Measurements from ENCODE around the gene DCAF4L1. TPM values are rescaled to one million over a fixed set of nuclear protein-coding genes. Genes with fewer than 3 reads are reported as not detected.

Gene DCAF4L1
- total RNA-seq, 4 donors from 2014 or later = 0.30 to 0.35 TPM; not detected in 2

DNA sequence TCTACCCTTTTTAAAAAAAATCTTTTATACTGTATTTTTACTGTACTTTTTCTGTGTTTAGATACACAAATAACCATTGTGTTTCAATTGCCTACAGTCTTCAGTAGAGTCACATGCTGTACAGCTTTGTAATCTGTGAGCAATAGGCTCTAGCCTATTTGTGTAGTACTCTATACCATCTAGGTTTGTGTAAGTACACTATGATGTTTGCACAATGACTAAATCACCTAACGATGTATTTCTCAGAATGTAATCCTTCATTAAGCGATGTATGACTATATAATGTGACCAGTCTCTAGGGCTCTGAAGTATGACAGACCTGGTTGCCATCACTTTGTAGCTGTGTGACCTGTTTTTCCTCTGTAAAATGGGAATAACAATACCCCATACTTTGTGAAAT lies 14.2 kb upstream of the DCAF4L1 start:
- H3K4me1 ChIP-seq = no peaks in the 10 kb centered on the region
- no peak for DNase-seq
- H3K9me3 ChIP-seq = no peaks in the 10 kb centered on the region
- H3K27me3 ChIP-seq = no peaks in the 10 kb centered on the region
- no peak overlapping the region for H3K4me3 ChIP-seq
- no peaks in the 10 kb centered on the region for H3K36me3 ChIP-seq
- intact Hi-C loops (cut with DNase I; ENCODE audit: low total_unique reads) = no loop called here
- no peak overlapping the region for H3K27ac ChIP-seq
- TF ChIP-seq POLR2A (IDR thresholded peaks at IDR 0.05) = no peak
- TF ChIP-seq, protein P1, sequence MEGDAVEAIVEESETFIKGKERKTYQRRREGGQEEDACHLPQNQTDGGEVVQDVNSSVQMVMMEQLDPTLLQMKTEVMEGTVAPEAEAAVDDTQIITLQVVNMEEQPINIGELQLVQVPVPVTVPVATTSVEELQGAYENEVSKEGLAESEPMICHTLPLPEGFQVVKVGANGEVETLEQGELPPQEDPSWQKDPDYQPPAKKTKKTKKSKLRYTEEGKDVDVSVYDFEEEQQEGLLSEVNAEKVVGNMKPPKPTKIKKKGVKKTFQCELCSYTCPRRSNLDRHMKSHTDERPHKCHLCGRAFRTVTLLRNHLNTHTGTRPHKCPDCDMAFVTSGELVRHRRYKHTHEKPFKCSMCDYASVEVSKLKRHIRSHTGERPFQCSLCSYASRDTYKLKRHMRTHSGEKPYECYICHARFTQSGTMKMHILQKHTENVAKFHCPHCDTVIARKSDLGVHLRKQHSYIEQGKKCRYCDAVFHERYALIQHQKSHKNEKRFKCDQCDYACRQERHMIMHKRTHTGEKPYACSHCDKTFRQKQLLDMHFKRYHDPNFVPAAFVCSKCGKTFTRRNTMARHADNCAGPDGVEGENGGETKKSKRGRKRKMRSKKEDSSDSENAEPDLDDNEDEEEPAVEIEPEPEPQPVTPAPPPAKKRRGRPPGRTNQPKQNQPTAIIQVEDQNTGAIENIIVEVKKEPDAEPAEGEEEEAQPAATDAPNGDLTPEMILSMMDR (IDR thresholded peaks at IDR 0.05) = no peak

DNA sequence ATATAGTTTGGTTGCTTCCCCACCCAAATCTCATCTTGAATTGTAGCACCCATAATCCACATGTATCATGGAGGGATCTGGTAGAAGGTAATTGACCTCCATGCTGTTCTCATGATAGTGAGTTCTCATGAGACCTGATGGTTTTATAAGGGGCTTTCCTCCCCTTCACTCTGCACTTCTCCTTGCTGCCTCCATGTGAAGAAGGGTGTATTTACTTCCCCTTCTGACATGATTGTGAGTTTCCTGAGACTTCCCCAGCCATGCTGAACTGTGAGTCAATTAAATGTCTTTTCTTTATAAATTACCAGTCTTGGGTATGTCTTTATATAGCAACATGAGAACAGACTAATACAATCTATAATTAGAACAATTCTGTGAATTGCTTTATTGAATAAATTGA lies 11.9 kb upstream of the DCAF4L1 start:
- no peak for DNase-seq
- intact Hi-C loops (cut with DNase I; ENCODE audit: low total_unique reads) = no loop called here

DNA sequence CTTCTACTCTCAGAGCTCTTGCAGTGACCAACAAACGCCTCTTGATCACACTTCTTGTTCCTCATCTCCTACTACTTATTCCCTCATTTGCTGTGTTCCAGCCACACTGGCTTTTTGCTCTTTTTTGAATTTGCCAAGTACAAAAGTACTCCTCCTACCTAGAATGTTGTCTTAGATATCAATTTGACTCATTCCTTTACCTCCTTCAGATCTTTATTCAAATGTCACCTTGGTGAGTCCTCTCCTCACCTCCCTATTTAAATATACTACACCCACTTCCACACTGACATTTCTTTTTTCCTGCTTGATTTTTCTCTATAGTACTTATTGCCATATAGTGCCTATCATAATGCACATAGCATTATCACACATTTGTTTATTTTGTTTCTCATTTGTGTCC lies 6.2 kb upstream of the DCAF4L1 start:
- TF ChIP-seq, protein P1 (IDR thresholded peaks at IDR 0.05) = no peak
- TF ChIP-seq POLR2A (IDR thresholded peaks at IDR 0.05) = no peak
- no peaks in the 10 kb centered on the region for H3K27me3 ChIP-seq

More for the DNA sequence above, 11.9 kb upstream of the DCAF4L1 start:
- Histone ChIP-seq H3K9me3 (no peaks in the 10 kb centered on the region), H3K4me1 (no peaks in the 10 kb centered on the region), H3K27ac (no peak overlapping the region), H3K27me3 (no peaks in the 10 kb centered on the region), H3K4me3 (no peak overlapping the region), H3K36me3 (no peaks in the 10 kb centered on the region)
- TF ChIP-seq, protein P1 (IDR thresholded peaks at IDR 0.05) = no peak
- TF ChIP-seq POLR2A (IDR thresholded peaks at IDR 0.05) = no peak

DNA sequence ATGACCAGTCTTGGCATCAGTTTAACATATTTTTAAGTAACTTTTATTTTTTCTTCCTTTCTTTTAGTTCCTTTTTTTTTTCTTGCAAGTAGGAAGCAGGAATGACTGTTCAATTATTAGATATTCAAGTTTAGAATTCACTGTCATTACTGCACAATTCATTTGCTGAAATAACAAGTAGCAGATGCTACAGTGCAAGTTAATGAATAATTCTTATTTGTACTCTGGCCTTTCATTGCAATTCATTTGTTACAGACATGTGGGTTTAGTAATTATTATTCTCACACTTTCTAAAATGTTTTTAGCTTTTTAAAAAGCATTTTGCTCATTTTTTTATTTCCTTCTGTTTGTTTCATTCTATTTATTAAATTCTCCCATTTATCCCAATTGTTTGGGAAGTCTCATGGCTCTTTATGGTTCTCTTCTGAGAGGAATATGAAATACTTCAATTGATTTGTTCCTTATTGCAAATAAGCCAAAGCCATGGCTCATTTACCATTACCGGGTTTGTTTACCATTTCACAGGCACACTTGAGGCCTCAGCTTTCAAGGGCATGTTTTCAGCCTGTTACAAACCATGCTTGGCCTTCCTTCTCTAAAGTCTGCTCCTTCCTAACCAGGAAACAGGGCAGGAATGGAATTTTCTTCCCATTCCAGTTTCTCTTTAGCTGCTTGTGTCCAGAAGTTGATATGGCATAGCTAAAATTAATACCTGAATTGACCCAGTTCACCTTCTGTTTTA lies 4.6 kb upstream of the DCAF4L1 start:
- Histone ChIP-seq H3K9me3 (no peaks in the 10 kb centered on the region), H3K27ac (no peak overlapping the region), H3K36me3 (no peaks in the 10 kb centered on the region), H3K27me3 (no peaks in the 10 kb centered on the region), H3K4me3 (no peak overlapping the region), H3K4me1 (no peaks in the 10 kb centered on the region)
- no peak for DNase-seq
- intact Hi-C loops (cut with DNase I; ENCODE audit: low total_unique reads) = no loop called here
- TF ChIP-seq, protein P1 (IDR thresholded peaks at IDR 0.05) = no peak
- TF ChIP-seq POLR2A (IDR thresholded peaks at IDR 0.05) = no peak

More for the DNA sequence above, 6.2 kb upstream of the DCAF4L1 start:
- Histone ChIP-seq H3K36me3 (no peaks in the 10 kb centered on the region), H3K27ac (no peak overlapping the region), H3K4me1 (no peaks in the 10 kb centered on the region), H3K4me3 (no peak overlapping the region), H3K9me3 (no peaks in the 10 kb centered on the region)
- DNase-seq = no peak
- intact Hi-C loops (cut with DNase I; ENCODE audit: low total_unique reads) = no loop called here

DNA sequence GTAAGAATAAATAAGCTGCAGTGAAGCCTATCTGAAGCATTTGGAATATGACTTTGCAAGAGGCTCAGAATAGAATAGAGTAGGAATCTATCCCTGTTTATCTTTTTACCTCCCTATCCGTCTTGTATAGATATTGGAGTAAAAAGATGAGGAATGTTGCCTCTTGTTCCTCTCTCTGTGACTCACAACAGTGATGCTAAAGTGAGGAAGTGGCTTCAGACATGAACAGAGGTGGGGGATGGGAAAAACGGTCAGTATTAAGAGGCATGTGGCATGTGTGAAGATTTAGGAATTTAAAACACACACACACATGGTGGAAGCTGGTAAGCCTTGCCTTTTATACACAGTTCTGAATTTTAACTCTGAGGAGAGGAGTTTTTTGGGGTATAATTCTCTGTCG lies 3.8 kb upstream of the DCAF4L1 start:
- Histone ChIP-seq H3K9me3 (no peaks in the 10 kb centered on the region), H3K27me3 (no peaks in the 10 kb centered on the region), H3K4me1 (no peaks in the 10 kb centered on the region), H3K27ac (no peak overlapping the region), H3K4me3 (no peak overlapping the region), H3K36me3 (no peaks in the 10 kb centered on the region)
- intact Hi-C loops (cut with DNase I; ENCODE audit: low total_unique reads) = no loop called here
- DNase-seq = no peak
- TF ChIP-seq POLR2A (IDR thresholded peaks at IDR 0.05) = no peak
- TF ChIP-seq, protein P1 (IDR thresholded peaks at IDR 0.05) = no peak
